T-helper 1 cell (primary cell): ENCODE results near the gene ADGRL3.
"Not testable (repeated sequence)": the region's sequence is repeated elsewhere in the genome, so short reads cannot be mapped to it uniquely, and the experiment has no call there.

Experiments
- DNase-seq, 5 donors: peaks; one replicate each; pipeline ENCODE4 v3.0.0-alpha.2; 2012 to 2020

Gene ADGRL3

GRCh38 chr4:61293707-61294400 lies 93.7 kb downstream of the ADGRL3 start:
- DNase-seq: no peak

GRCh38 chr4:61294936-61295335 lies 94.8 kb downstream of the ADGRL3 start:
- DNase-seq: no peak

GRCh38 chr4:61296144-61296543 lies 96.0 kb downstream of the ADGRL3 start:
- no peak for DNase-seq

- no peak for DNase-seq
Observed at GRCh38 chr4:61298178-61298740, 98.1 kb downstream of the ADGRL3 start.

GRCh38 chr4:61299316-61299715 lies 99.2 kb downstream of the ADGRL3 start:
- DNase-seq: no peak

- DNase-seq: no peak
Observed at GRCh38 chr4:61300266-61300844, 100.2 kb downstream of the ADGRL3 start.

GRCh38 chr4:61301271-61301670 lies 101.1 kb downstream of the ADGRL3 start:
- DNase-seq: no peak

GRCh38 chr4:61308033-61308432 lies 107.9 kb downstream of the ADGRL3 start:
- DNase-seq: no peak

GRCh38 chr4:61309616-61310015 lies 109.5 kb downstream of the ADGRL3 start:
- no peak for DNase-seq

- no peak for DNase-seq
Observed at GRCh38 chr4:61312526-61312925, 112.4 kb downstream of the ADGRL3 start.

- no peak for DNase-seq
Observed at GRCh38 chr4:61318431-61318830, 118.3 kb downstream of the ADGRL3 start.

- DNase-seq: no peak
Observed at GRCh38 chr4:61319156-61319555, 119.0 kb downstream of the ADGRL3 start.

- DNase-seq: no peak
Observed at GRCh38 chr4:61320154-61320553, 120.0 kb downstream of the ADGRL3 start.

GRCh38 chr4:61320631-61321030 lies 120.5 kb downstream of the ADGRL3 start:
- DNase-seq: no peak

GRCh38 chr4:61332693-61333092 lies 132.6 kb downstream of the ADGRL3 start:
- no peak for DNase-seq

GRCh38 chr4:61333490-61333889 lies 133.4 kb downstream of the ADGRL3 start:
- no peak for DNase-seq

- no peak for DNase-seq
Observed at GRCh38 chr4:61335241-61335763, 135.2 kb downstream of the ADGRL3 start.

GRCh38 chr4:61336488-61336887 lies 136.4 kb downstream of the ADGRL3 start:
- DNase-seq: no peak

GRCh38 chr4:61336916-61337315 lies 136.8 kb downstream of the ADGRL3 start:
- no peak for DNase-seq

- DNase-seq: no peak
Observed at GRCh38 chr4:61342061-61342460, 141.9 kb downstream of the ADGRL3 start.

- DNase-seq: no peak
Observed at GRCh38 chr4:61350932-61351331, 150.8 kb downstream of the ADGRL3 start.

- DNase-seq: no peak
Observed at GRCh38 chr4:61356696-61357095, 156.6 kb downstream of the ADGRL3 start.

- DNase-seq: no peak
Observed at GRCh38 chr4:61359301-61359700, 159.2 kb downstream of the ADGRL3 start.

- not testable (repeated sequence) for DNase-seq
Observed at GRCh38 chr4:61372817-61373216, 172.7 kb downstream of the ADGRL3 start.
